ENCODE results near the gene PSMD1.

The PSMD1 gene

DNA sequence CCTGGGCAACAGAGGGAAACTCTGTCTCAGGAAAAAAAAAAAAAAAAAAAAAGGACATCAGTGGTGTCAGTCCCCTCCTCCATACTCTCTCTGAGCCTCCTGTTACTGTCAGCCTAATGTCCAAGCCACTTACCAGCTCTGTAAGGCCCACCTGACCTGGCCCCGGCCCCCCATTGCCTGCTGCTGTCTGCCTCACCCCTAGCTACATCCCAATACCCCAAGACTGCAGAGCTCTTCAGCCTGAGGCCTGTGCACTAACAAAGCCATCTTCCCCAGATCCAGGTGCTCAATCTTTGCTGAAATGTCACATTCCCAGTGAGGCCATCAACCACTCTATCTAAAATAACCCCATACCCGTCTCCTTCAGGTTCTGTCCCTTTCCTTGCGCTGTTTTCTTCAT is 147.5 kb downstream of the PSMD1 start:
- no peak for DNase-seq (ENCODE audit: low read depth in 2 of 2)

DNA sequence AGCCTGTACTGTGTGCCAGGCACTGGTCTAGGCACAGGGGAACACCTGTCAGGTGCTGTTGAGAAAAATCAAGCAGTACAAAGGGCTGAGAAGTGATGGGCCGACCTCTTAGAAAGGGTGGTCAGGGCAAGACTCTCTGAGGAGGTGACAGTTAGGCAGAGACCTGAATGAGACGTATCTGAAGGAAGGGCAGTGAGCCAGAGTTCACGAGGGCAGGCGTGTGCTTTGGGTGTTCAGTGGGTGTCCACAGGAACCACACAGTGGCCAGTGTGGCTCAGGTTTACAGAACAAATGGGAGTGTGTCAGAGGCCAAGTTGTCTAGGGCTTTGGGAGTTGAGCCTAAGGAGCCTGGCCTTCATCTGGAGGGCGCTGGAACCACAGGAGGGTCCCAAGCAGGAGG is 147.9 kb downstream of the PSMD1 start:
- DNase-seq (ENCODE audit: low read depth in 2 of 2) = no peak

DNA sequence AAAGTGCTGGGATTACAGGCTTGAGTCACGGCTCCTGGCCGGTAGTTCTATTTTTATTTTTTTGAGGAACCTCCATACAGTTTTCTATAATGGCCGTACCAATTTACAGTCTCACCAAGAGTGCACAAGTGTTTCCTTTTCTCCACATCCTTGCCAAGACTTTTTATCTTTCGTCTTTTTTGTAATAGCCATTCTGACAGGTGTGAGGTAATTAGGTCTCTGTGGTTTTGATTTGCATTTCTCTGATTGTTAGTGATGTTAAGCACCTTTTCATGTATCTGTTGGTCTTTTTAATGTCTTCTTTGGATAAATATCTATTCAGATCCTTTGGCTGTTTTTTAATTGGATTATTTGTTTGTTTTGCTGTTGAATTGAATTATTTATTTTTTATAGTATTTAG is 151.1 kb downstream of the PSMD1 start:
- DNase-seq (ENCODE audit: low read depth in 2 of 2) = no peak

- no peak for DNase-seq (ENCODE audit: low read depth in 2 of 2)
Observed at GRCh38 chr2:231210782-231211181, 154.1 kb downstream of the PSMD1 start.

- DNase-seq (ENCODE audit: low read depth in 2 of 2) = no peak
Observed at GRCh38 chr2:231211486-231211885, 154.8 kb downstream of the PSMD1 start.

DNA sequence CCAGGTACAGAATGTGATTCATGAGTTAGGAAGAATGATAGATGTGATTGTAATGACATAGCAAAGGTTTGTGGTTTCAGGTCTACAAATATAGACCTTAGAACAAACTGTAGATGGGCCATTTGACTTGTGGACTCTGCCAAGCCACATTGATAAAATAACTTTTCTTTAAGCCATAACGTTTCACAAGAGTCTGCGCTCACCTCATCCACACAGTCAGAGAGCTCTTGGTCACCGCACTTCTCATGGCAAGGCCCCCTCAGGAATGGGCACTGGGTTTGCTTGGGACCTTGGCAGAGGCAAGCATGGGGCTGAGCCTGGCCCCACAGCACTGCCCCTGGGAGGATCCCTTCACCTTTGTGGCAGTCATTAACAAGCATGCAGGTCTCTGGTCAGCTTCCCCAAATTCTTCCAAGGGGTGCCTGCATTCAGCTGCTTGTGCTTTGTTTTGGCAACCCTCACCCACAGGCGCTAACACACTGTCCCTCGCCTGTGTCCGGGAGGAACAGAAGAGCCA is 155.7 kb downstream of the PSMD1 start:
- DNase-seq (ENCODE audit: low read depth in 2 of 2) = no peak

DNA sequence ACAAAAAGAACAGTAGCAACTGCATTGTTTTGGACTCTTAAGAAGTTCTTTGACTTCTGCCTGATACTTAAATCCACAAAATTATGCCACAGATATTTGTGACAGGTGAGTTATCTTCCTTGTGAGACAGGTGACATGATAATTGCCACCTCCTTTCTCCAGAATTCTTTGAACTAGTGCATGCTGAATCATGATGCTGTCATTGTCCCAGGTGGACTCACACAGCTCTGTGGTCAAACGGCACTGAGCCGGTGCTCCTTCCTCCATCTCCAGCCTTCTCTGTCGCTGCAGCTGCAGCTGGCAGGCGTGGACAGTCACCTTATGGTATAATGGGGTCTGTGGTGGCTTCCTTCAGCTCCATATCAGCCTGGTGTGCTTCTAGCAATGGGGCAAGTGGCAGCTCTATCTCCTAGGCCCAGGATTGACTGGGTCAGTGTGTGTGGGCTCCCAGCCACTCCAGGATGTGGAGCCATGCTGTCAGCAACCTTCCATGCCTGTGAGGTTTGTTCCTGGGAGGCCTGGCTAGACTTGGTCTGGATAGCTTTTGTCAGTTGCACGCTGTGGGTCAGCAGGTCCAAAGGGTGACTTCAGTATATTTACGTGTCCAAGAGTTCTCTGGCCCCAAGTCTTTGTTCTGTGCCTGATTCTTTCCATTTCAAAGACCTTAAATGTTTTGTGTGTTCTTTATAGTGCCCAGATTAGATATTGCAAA is 157.4 kb downstream of the PSMD1 start:
- no peak for DNase-seq (ENCODE audit: low read depth in 2 of 2)

GRCh38 chr2:231218366-231218765 is 161.7 kb downstream of the PSMD1 start:
- DNase-seq (ENCODE audit: low read depth in 2 of 2) = no peak

DNA sequence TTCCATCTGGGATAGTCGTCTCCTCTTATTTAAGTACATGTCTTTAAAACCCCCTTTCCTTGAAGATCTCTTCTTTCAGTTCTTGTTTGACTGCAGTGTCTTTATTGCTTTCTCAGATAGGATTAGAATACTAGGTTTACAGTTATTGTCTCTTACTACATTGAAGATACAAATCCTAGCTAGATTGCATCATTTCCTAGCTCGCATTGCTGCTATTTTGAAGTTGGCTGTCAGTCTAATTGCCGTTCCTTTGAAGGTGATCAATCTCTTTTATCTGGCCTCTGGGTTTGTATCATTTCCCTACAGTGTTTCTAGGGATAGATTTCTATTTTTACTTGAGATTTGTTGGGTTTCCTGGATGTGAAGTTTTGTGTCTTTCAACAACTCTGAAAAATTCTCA is 162.6 kb downstream of the PSMD1 start:
- no peak for DNase-seq (ENCODE audit: low read depth in 2 of 2)

- no peak for DNase-seq (ENCODE audit: low read depth in 2 of 2)
Observed at GRCh38 chr2:231221761-231222160, 165.1 kb downstream of the PSMD1 start.

All from stimulated activated CD8-positive, alpha-beta memory T cell treated with anti-CD3 and anti-CD28 coated beads, Interleukin-2, amount 100 ng/mL, for 48 hours (primary cell).